GM19395 (cell line): ENCODE data around the gene RHOD.

Experiments used
- ATAC-seq: cut with Tn5 transposase; IDR thresholded peaks from one replicate; pipeline ENCODE4 v1.9.1; 2021; ENCODE audit warnings: mild to moderate bottlenecking, moderate library complexity; ENCODE audit not compliant: unreplicated experiment

Gene RHOD

DNA sequence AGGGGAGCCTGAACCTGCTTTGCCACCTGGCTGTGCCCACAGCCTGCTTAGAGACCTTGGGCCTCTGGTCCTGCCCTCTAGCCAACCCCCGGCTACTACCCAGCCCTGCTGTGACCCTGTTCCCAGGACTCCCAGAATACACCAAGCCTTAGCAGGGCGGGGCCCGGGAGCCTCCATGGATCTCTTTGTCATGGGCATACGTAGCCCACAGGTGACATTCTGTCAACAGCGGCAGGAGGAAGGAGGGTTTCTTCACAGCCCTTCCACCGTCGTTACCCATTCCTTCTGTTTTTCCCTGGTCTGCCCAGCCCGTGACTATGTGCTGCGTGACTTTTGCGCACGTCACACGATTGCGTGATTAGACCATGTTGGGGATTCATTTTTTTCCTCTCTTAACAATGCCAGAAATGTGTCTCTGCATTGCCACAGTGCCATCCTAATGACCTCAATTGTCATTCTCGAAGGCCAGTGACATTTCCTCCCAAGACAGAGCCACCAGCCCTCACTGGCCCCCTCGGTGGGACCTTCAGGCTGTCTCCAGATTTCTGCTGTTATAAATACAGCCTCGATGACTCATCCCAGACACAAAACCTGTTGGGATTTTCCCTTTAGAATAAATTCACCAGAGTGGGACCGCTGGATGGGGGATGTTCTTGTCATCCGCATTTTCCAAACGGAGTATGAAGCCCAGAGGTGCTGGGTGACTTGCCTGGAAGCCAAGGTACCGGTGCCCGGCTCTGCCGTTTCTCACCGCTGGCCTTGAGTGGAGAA is 24.7 kb upstream of the RHOD start:
- no peak for ATAC-seq

GRCh38 chr11:67032830-67033551 is 23.7 kb upstream of the RHOD start:
- ATAC-seq = no peak

DNA sequence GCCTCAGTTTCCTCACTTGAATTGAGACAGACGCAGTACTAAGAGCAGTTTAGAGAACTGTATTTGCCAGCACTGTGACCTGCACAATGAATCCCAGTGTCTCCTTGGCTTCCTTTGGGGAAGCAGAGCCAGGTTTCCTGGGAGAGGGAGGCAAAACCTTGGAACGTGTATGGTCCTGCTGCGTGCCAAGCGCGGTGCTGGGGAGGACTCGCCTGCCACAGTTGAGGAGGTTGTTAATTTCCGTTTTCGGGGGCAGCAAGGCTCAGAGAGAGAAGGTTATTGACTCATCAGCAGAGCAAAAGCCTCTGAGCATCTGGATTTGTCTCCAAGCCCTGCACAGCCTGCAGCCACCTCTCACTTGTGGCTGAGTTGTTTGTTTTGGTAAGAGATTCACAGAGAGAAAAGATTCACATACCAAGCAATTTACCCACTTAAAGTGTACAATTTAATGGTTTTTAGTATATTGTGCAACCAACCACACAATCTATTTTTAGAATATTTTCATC is 22.9 kb upstream of the RHOD start:
- no peak for ATAC-seq

GRCh38 chr11:67034350-67034749 is 22.3 kb upstream of the RHOD start:
- no peak for ATAC-seq

GRCh38 chr11:67040147-67040546 is 16.5 kb upstream of the RHOD start:
- no peak for ATAC-seq

DNA sequence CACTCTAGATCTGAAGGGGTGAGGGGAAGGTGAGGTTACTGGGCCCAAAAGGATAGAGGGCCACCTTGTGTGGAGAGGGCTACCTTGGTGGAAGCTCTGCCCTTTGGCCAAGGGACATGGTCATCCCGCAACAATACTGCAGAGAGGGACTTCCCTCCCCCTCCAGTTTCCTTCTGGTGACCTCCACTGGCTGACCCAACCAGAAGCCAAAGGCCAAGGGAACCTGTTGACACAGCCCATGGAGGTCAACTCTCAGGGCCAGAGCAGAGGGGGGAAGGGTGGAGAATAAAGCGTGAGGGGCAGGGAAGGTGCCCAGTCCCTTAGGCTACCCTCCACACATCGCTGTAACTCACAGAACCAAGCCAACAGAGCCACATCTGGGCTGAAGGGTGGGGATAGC is 15.0 kb upstream of the RHOD start:
- no peak for ATAC-seq

GRCh38 chr11:67043572-67044349 is 12.9 kb upstream of the RHOD start:
- ATAC-seq = no peak

DNA sequence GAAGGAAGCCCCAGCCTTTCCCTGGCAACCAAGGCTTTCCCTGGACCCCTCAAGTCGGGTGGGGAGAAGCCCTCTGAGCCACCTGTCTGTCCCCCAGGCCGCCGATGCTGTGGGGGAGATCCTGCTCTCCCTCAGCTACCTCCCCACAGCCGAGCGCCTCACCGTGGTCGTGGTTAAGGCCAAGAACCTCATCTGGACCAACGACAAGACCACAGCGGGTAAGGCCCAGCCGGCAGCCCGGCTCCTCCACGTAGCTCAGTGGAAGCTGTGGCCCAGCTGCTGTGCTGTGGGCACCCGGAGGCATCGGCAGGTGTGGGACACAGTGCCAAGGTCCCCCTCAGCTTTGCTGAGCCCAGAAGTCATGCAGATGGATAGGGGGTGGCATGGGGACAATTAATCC is 12.2 kb upstream of the RHOD start:
- ATAC-seq = no peak

- no peak for ATAC-seq
Observed at GRCh38 chr11:67045314-67045713, 11.3 kb upstream of the RHOD start.

GRCh38 chr11:67048515-67049130 is 8.0 kb upstream of the RHOD start:
- no peak for ATAC-seq

DNA sequence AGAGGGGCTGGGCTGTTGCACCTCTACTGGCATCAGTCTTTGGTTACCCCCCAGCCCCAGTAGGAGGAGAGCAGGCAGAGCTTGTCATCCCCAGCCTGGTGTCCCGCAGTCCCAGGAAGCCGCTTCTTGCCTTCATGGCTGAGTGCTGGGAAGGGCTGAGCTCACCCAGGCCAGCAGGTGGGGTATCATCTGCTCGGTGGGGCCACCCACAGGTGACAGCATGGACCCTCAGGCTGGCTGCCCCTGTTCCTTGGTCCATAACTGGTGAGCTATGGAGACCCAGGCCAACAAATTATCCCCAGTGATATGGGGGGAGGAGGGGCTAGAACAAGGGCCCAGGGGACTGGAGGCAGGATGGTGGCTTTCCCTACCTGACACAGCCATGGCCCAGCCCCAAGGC is 6.5 kb upstream of the RHOD start:
- no peak for ATAC-seq

GRCh38 chr11:67051180-67051893 is 5.3 kb upstream of the RHOD start:
- ATAC-seq = no peak

GRCh38 chr11:67051945-67052488 is 4.6 kb upstream of the RHOD start:
- no peak for ATAC-seq

- ATAC-seq = no peak
Observed at GRCh38 chr11:67052891-67053290, 3.8 kb upstream of the RHOD start.

- no peak for ATAC-seq
Observed at GRCh38 chr11:67053896-67054329, 2.7 kb upstream of the RHOD start.

- no peak for ATAC-seq
Observed at GRCh38 chr11:67054346-67054835, 2.3 kb upstream of the RHOD start.

- no peak for ATAC-seq
Observed at GRCh38 chr11:67054836-67055523, 1.7 kb upstream of the RHOD start.

DNA sequence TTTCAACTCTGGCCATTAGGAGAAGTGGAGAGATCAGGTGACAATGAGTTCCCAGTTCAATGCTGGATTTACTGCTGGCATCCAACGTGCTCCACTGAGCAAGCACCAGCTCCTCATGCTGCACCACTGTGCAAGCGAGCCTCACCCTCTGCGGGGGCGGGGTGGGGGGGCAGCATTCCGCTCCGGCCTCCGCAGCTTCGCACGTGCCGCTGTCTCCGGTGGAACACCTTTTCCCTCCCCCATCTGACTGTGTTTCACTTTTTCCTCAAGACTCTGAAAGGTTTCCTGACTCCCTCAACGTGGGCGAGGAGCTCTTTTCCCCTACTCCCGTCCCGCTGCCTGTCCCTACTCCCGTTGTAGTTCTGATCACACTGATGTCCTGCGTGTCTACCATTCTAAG is 835 bp upstream of the RHOD start:
- no peak for ATAC-seq

GRCh38 chr11:67057205-67057672 is 592 bp downstream of the RHOD start:
- ATAC-seq = no peak
